ENCODE measurements around the gene THAP4.

- TF ChIP-seq, protein P1, sequence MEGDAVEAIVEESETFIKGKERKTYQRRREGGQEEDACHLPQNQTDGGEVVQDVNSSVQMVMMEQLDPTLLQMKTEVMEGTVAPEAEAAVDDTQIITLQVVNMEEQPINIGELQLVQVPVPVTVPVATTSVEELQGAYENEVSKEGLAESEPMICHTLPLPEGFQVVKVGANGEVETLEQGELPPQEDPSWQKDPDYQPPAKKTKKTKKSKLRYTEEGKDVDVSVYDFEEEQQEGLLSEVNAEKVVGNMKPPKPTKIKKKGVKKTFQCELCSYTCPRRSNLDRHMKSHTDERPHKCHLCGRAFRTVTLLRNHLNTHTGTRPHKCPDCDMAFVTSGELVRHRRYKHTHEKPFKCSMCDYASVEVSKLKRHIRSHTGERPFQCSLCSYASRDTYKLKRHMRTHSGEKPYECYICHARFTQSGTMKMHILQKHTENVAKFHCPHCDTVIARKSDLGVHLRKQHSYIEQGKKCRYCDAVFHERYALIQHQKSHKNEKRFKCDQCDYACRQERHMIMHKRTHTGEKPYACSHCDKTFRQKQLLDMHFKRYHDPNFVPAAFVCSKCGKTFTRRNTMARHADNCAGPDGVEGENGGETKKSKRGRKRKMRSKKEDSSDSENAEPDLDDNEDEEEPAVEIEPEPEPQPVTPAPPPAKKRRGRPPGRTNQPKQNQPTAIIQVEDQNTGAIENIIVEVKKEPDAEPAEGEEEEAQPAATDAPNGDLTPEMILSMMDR (IDR thresholded peaks at IDR 0.05; ENCODE audit: low read length) = no peak
- no peak for TF ChIP-seq EZH2phosphoT487 (IDR thresholded peaks at IDR 0.05; ENCODE audit: low read length)
- no peak for TF ChIP-seq EZH2 (optimal IDR thresholded peaks at IDR 0.05; ENCODE audit: low read depth, low read length)
Observed at GRCh38 chr2:241673797-241674725, 37.1 kb upstream of the THAP4 start.

All from MM.1S (cell line).